B cell (primary cell): ENCODE results near the gene ANKRD13C.

Experiments
- CTCF ChIP-seq: fragments of 200-600 bp; IDR thresholded peaks from one replicate; pipeline ENCODE4 v1.8.0; 2022; ENCODE audit warnings: antibody characterized with exemption, mild to moderate bottlenecking
- EZH2 ChIP-seq: IDR thresholded peaks from 2 replicates; pipeline ENCODE4 v1.6.1; 2012; ENCODE audit warnings: borderline replicate concordance, low read depth, mild to moderate bottlenecking, moderate library complexity, low read length; ENCODE audit not compliant: insufficient read depth, poor library complexity, severe bottlenecking

- TF ChIP-seq CTCF (no peak), EZH2 (no peak)
These were observed 31.0 kb upstream of the ANKRD13C start for GRCh38 chr1:70385477-70385876.
